GM12878 (cell line): Measurements from ENCODE around the gene NUP62. TPM values are rescaled to one million over a fixed set of nuclear protein-coding genes. Genes with fewer than 3 reads are reported as not detected.

Experiments
- ATF7 ChIP-seq: fragments of 450-650 bp; IDR thresholded peaks from 2 replicates; pipeline ENCODE4 v1.6.1; 2016; ENCODE audit warnings: low read depth, mild to moderate bottlenecking
- BHLHE40 ChIP-seq, 2 experiments: fragments of 450-650 bp in 1 of 2; IDR thresholded peaks; 2 replicates each; pipeline ENCODE4 v1.6.1; 2011 to 2017; ENCODE audit warnings: low read depth in 2 of 2, borderline replicate concordance in 1 of 2, improper control_type of control experiment in 1 of 2, low read length in 1 of 2, mild to moderate bottlenecking in 1 of 2
- CBX5 ChIP-seq: sonication (generic); IDR thresholded peaks from 2 replicates; pipeline ENCODE4 v1.6.1; 2016; ENCODE audit warnings: low read depth, moderate library complexity, mild to moderate bottlenecking, inconsistent platforms
- CTCF ChIP-seq, 3 experiments: IDR thresholded peaks in 2 of 3; conservative IDR thresholded peaks in 1 of 3; 2 replicates each; pipeline ENCODE4 v1.5.1; 2011; ENCODE audit warnings: low read depth in 3 of 3, low read length in 3 of 3, mild to moderate bottlenecking in 3 of 3, control low read depth in 2 of 3, moderate library complexity in 2 of 3, inconsistent platforms in 1 of 3, mixed read lengths in 1 of 3; ENCODE audit not compliant: control insufficient read depth in 2 of 3, insufficient read depth in 1 of 3; ENCODE audit errors: extremely low read depth in 1 of 3
- E2F8 ChIP-seq: fragments of 450-650 bp; IDR thresholded peaks from 2 replicates; pipeline ENCODE4 v1.6.1; 2018; ENCODE audit warnings: mild to moderate bottlenecking, low read depth, moderate library complexity; ENCODE audit not compliant: partially characterized antibody
- EED ChIP-seq: sonication (generic); IDR thresholded peaks from 2 replicates; pipeline ENCODE4 v1.6.1; 2016; ENCODE audit warnings: antibody characterized with exemption, low read depth
- ETV6 ChIP-seq, 2 experiments: fragments of 450-650 bp in 1 of 2; IDR thresholded peaks in 1 of 2; conservative IDR thresholded peaks in 1 of 2; 2 replicates each; pipeline ENCODE4 v1.6.1; 2014; ENCODE audit warnings: antibody characterized with exemption in 1 of 2, borderline replicate concordance in 1 of 2, low read depth in 1 of 2, mild to moderate bottlenecking in 1 of 2, moderate library complexity in 1 of 2
- FOXK2 ChIP-seq: fragments of 450-650 bp; IDR thresholded peaks from 2 replicates; pipeline ENCODE4 v1.6.1; 2017; ENCODE audit warnings: mild to moderate bottlenecking, moderate library complexity
- HDGF ChIP-seq: fragments of 450-650 bp; IDR thresholded peaks from 2 replicates; pipeline ENCODE4 v1.6.1; 2016; ENCODE audit warnings: antibody characterized with exemption
- IKZF1 ChIP-seq: fragments of 450-650 bp; conservative IDR thresholded peaks from 2 replicates; pipeline ENCODE4 v1.6.1; 2017; ENCODE audit warnings: antibody characterized with exemption, mild to moderate bottlenecking
- IKZF2 ChIP-seq, 2 experiments: fragments of 450-650 bp; IDR thresholded peaks; 2 replicates each; pipeline ENCODE4 v1.6.1; 2017; ENCODE audit warnings: mild to moderate bottlenecking in 2 of 2, moderate library complexity in 2 of 2
- IRF4 ChIP-seq: IDR thresholded peaks from 2 replicates; pipeline ENCODE4 v1.6.1; 2011; ENCODE audit warnings: low read depth, low read length
- KDM1A ChIP-seq: fragments of 200-600 bp; sonication (generic); IDR thresholded peaks from 2 replicates; pipeline ENCODE4 v1.6.1; 2016; ENCODE audit warnings: borderline replicate concordance
- MEF2A ChIP-seq: IDR thresholded peaks from 2 replicates; pipeline ENCODE4 v1.6.1; 2011; ENCODE audit warnings: low read depth, mild to moderate bottlenecking, low read length, moderate library complexity; ENCODE audit not compliant: insufficient read depth
- NBN ChIP-seq: fragments of 450-650 bp; IDR thresholded peaks from 2 replicates; pipeline ENCODE4 v1.6.1; 2016
- PAX5 ChIP-seq: IDR thresholded peaks from 2 replicates; pipeline ENCODE4 v1.6.1; 2011; ENCODE audit warnings: low read depth, low read length, borderline replicate concordance
- PAX8 ChIP-seq: fragments of 450-650 bp; IDR thresholded peaks from 2 replicates; pipeline ENCODE4 v1.6.1; 2017; ENCODE audit warnings: mild to moderate bottlenecking, moderate library complexity
- PKNOX1 ChIP-seq: fragments of 450-650 bp; IDR thresholded peaks from 2 replicates; pipeline ENCODE4 v1.6.1; 2016; ENCODE audit warnings: mild to moderate bottlenecking
- POLR2A ChIP-seq: IDR thresholded peaks from 2 replicates; pipeline ENCODE4 v1.6.1; 2011; ENCODE audit warnings: low read depth, mild to moderate bottlenecking, low read length
- RAD21 ChIP-seq: IDR thresholded peaks from 2 replicates; pipeline ENCODE4 v1.6.1; 2011; ENCODE audit warnings: mild to moderate bottlenecking, low read depth, low read length, moderate library complexity; ENCODE audit not compliant: insufficient read depth
- RCOR1 ChIP-seq: conservative IDR thresholded peaks from 2 replicates; pipeline ENCODE4 v1.6.1; 2012; ENCODE audit warnings: low read depth, low read length, improper control_type of control experiment
- RELA ChIP-seq: fragments of 450-650 bp; IDR thresholded peaks from 2 replicates; pipeline ENCODE4 v1.8.0; 2014; ENCODE audit warnings: borderline replicate concordance; ENCODE audit not compliant: partially characterized antibody
- SP1 ChIP-seq: IDR thresholded peaks from one replicate; pipeline ENCODE4 v1.6.1; 2011; ENCODE audit warnings: low read depth, low read length
- SPI1 ChIP-seq: IDR thresholded peaks from 2 replicates; pipeline ENCODE4 v1.6.1; 2011; ENCODE audit warnings: low read depth, mild to moderate bottlenecking, low read length, moderate library complexity, borderline replicate concordance; ENCODE audit not compliant: insufficient read depth
- TAF1 ChIP-seq: IDR thresholded peaks from 2 replicates; pipeline ENCODE4 v1.6.1; 2011; ENCODE audit warnings: mild to moderate bottlenecking, low read depth, low read length, borderline replicate concordance
- TARDBP ChIP-seq: IDR thresholded peaks from 2 replicates; pipeline ENCODE4 v1.6.1; 2016; ENCODE audit warnings: borderline replicate concordance
- polyA plus RNA-seq, 11 experiments: library from polyadenylated mRNA; depleted of rRNA in 4 of 11; unstranded in 6 of 11; stranded (reverse) in 5 of 11; fragments of >200 nt; fragmentation: Nextera tagmentation in 4 of 11; fragmentation: Illumina TruSeq in 1 of 11; extraction: Ambion mirVana in 4 of 11; extraction: Trizol in 1 of 11; gene quantifications; 1 replicate in 1 of 11; 2 replicates in 10 of 11; pipeline versions ENCODE4 v1.2.1 to v1.2.3, GENCODE V29; 2011 to 2016; ENCODE audit warnings: inconsistent platforms in 2 of 11, missing spikeins in 2 of 11, low read depth in 1 of 11
- total RNA-seq, 4 experiments: library from RNA; depleted of rRNA in 3 of 4; stranded (reverse); fragments of >200 nt in 3 of 4; fragmentation: Illumina TruSeq in 1 of 4; extraction: Trizol in 1 of 4; gene quantifications; 2 replicates each; pipeline versions ENCODE4 v1.2.1 to v1.2.3, GENCODE V29; 2013 to 2021

NUP62 gene
- total and polyA plus RNA-seq, 10 of the 15 experiments (the other 5 are each of a cell fraction or from before 2014, with no cell fraction given), result 19.5 to 110 (median 66.9) TPM

GRCh38 chr19:49911381-49912145, 17.7 kb downstream of the NUP62 start (continued):
- TF ChIP-seq CTCF (IDR thresholded peaks at IDR 0.05 in 2 of 3, conservative IDR thresholded peaks at IDR 0.05 in 1 of 3; ENCODE audit: control insufficient read depth in 2 of 3, extremely low read depth in 1 of 3, insufficient read depth in 1 of 3, low read depth in 3 of 3, low read length in 3 of 3) (no peak), ETV6 (conservative IDR thresholded peaks at IDR 0.05 in 1 of 2, IDR thresholded peaks at IDR 0.05 in 1 of 2; ENCODE audit: borderline replicate concordance in 1 of 2, low read depth in 1 of 2) (peak in 1 of 2 experiments; percentile 88; a peak in 2 of 4 replicates), IRF4 (0 out of 2 replicates have a peak, but pooled peaks have one; percentile 20), HDGF (peak; percentile 84), EED (peak; percentile 85), ATF7 (peak; percentile 49; the same call in 1 of the 2 replicates), RCOR1 (no peak), E2F8 (no peak), KDM1A (no peak), POLR2A (peak; percentile 68), PAX5 (peak; percentile 57; the same call in 1 of the 2 replicates), SP1 (peak; percentile 56), PAX8 (no peak), RAD21 (0 out of 2 replicates have a peak, but pooled peaks have one; percentile 1), SPI1 (peak; percentile 54; the same call in 1 of the 2 replicates), FOXK2 (no peak), TARDBP (peak; percentile 26; the same call in 1 of the 2 replicates), TAF1 (0 out of 2 replicates have a peak, but pooled peaks have one; percentile 18), MEF2A (peak; percentile 80), PKNOX1 (peak; percentile 35; the same call in 1 of the 2 replicates), BHLHE40 (IDR thresholded peaks at IDR 0.05; ENCODE audit: borderline replicate concordance in 1 of 2, low read depth in 2 of 2, low read length in 1 of 2) (peak; percentile 17 to 35; a peak in 1 of 4 replicates), CBX5 (0 out of 2 replicates have a peak, but pooled peaks have one; percentile 59), IKZF2 (IDR thresholded peaks at IDR 0.05) (peak; percentile 79 to 81), IKZF1 (peak; percentile 83), RELA (peak; percentile 90), NBN (peak; percentile 82)
